Neural cell (in vitro differentiated cells): ENCODE measurements around the gene KNSTRN. TPM values are rescaled to one million over a fixed set of nuclear protein-coding genes. Genes with fewer than 3 reads are reported as not detected.

Experiments used
- H2AFZ ChIP-seq: fragments of 200-600, 300-800 bp; sonication (generic), shearing (Covaris generic); 2 replicates; pipeline ENCODE4 v1.6.0; 2014; ENCODE audit warnings: low read depth, mild to moderate bottlenecking, antibody characterized with exemption, low read length, moderate library complexity
- H3F3A ChIP-seq: fragments of 200-600 bp; shearing (Covaris generic); 2 replicates; pipeline ENCODE4 v1.6.1; 2016; ENCODE audit warnings: mild to moderate bottlenecking, moderate library complexity, mixed read lengths, antibody characterized with exemption, low read length; ENCODE audit not compliant: insufficient read depth, poor library complexity, severe bottlenecking
- H3K27ac ChIP-seq: fragments of 200-600, 300-800 bp; sonication (generic), shearing (Covaris generic); 2 replicates; pipeline ENCODE4 v1.5.1; 2014; ENCODE audit warnings: mild to moderate bottlenecking, low read length, moderate library complexity
- H3K27me3 ChIP-seq: fragments of 300-800, 200-600 bp; sonication (generic), shearing (Covaris generic); 2 replicates; pipeline ENCODE4 v1.6.0; 2014; ENCODE audit warnings: mild to moderate bottlenecking, low read depth, low read length, moderate library complexity; ENCODE audit not compliant: insufficient read depth
- H3K36me3 ChIP-seq: fragments of 300-800, 200-600 bp; sonication (generic), shearing (Covaris generic); 2 replicates; pipeline ENCODE4 v1.5.1; 2014; ENCODE audit warnings: mild to moderate bottlenecking, antibody characterized with exemption, low read length, moderate library complexity; ENCODE audit not compliant: insufficient read depth
- H3K4me2 ChIP-seq: fragments of 300-800, 200-600 bp; sonication (generic), shearing (Covaris generic); 2 replicates; pipeline ENCODE4 v1.6.0; 2014; ENCODE audit warnings: mild to moderate bottlenecking, low read length
- H3K4me3 ChIP-seq: fragments of 300-800, 200-600 bp; sonication (generic), shearing (Covaris generic); 2 replicates; pipeline ENCODE4 v1.5.1; 2014; ENCODE audit warnings: mild to moderate bottlenecking, low read length, moderate library complexity
- H3K79me2 ChIP-seq: fragments of 200-600 bp; shearing (Covaris generic); replicated peaks from 2 replicates; pipeline ENCODE4 v1.6.0; 2014; ENCODE audit warnings: mild to moderate bottlenecking, low read length, moderate library complexity; ENCODE audit not compliant: insufficient read depth
- H3K9ac ChIP-seq: fragments of 300-800, 200-600 bp; sonication (generic), shearing (Covaris generic); 2 replicates; pipeline ENCODE4 v1.6.1; 2016; ENCODE audit warnings: mild to moderate bottlenecking, low read length, mixed read lengths
- H3K9me2 ChIP-seq: fragments of 200-600 bp; shearing (Covaris generic); 2 replicates; pipeline ENCODE4 v1.6.1; 2016; ENCODE audit warnings: mild to moderate bottlenecking, low read length, mixed read lengths; ENCODE audit not compliant: insufficient read depth
- H3K9me3 ChIP-seq: fragments of 200-600, 300-800 bp; sonication (generic), shearing (Covaris generic); 2 replicates; pipeline ENCODE4 v1.6.1; 2016; ENCODE audit warnings: mild to moderate bottlenecking, mixed run types, low read length, moderate library complexity, mixed read lengths
- H4K20me1 ChIP-seq: fragments of 200-600 bp; shearing (Covaris generic); 2 replicates; pipeline ENCODE4 v1.6.1; 2016; ENCODE audit warnings: mild to moderate bottlenecking, mixed run types; ENCODE audit not compliant: insufficient read depth
- CTCF ChIP-seq: fragments of 450-650 bp; IDR thresholded peaks from 2 replicates; pipeline ENCODE4 v1.5.1; 2014; ENCODE audit warnings: antibody characterized with exemption, mild to moderate bottlenecking, moderate library complexity; ENCODE audit not compliant: poor library complexity, severe bottlenecking
- EP300 ChIP-seq: fragments of 450-650 bp; conservative IDR thresholded peaks from 2 replicates; pipeline ENCODE4 v1.6.1; 2014; ENCODE audit warnings: antibody characterized with exemption, mild to moderate bottlenecking, moderate library complexity; ENCODE audit not compliant: poor library complexity, severe bottlenecking
- EZH2 ChIP-seq: fragments of 200-600, 300-800 bp; shearing (Covaris generic), sonication (generic); IDR thresholded peaks from 2 replicates; pipeline ENCODE4 v1.6.1; 2014; ENCODE audit warnings: antibody characterized with exemption, low read length, borderline replicate concordance, mild to moderate bottlenecking; ENCODE audit not compliant: insufficient read depth, poor library complexity, severe bottlenecking
- RAD21 ChIP-seq: fragments of 450-650 bp; conservative IDR thresholded peaks from 2 replicates; pipeline ENCODE4 v1.6.1; 2014; ENCODE audit warnings: antibody characterized with exemption, mild to moderate bottlenecking, moderate library complexity
- polyA plus RNA-seq: library from polyadenylated mRNA; depleted of rRNA; stranded (reverse); fragments of >200 nt; gene quantifications from 2 replicates; pipeline ENCODE4 v1.2.3, GENCODE V29; 2014

Gene KNSTRN
- polyA plus RNA-seq, 1 donor from 2014 or later: 38.3 TPM

GRCh38 chr15:40443846-40444245 is 61.3 kb downstream of the KNSTRN start:
- Histone ChIP-seq H4K20me1 (peaks cover 14% of the 10 kb centered on the region), H3F3A (no peaks in the 10 kb centered on the region), H3K4me2 (no peak overlapping the region), H3K9ac (no peak overlapping the region), H3K27ac (no peak overlapping the region), H3K79me2 (peaks cover 54% of the 10 kb centered on the region), H3K9me3 (no peaks in the 10 kb centered on the region), H3K4me3 (peak overlapping the region; percentile 92), H2AFZ (no peak overlapping the region), H3K27me3 (peaks cover 16% of the 10 kb centered on the region), H3K9me2 (no peaks in the 10 kb centered on the region), H3K36me3 (no peaks in the 10 kb centered on the region)
- TF ChIP-seq RAD21 (no peak), CTCF (no peak), EZH2 (no peak), EP300 (no peak)

Other genes with a start within 250 kb of the KNSTRN start
- gene BUB1B, start 221.7 kb upstream of the KNSTRN start, polyA plus RNA-seq: 39.3 and 50.0 TPM in 2 replicates
- gene PAK6, start 143.7 kb upstream of the KNSTRN start, polyA plus RNA-seq: 32.4 and 38.9 TPM in 2 replicates
- gene ANKRD63, start 99.7 kb upstream of the KNSTRN start, polyA plus RNA-seq: 2.1 TPM in 1 of 2 replicates, not detected in the other
- gene PLCB2, start 74.8 kb upstream of the KNSTRN start, polyA plus RNA-seq: 7.4 and 9.2 TPM in 2 replicates
- gene INAFM2, start 59.0 kb upstream of the KNSTRN start, polyA plus RNA-seq: 14.8 and 15.7 TPM in 2 replicates
- not detected in 2 replicates for gene CCDC9B, start 41.8 kb upstream of the KNSTRN start, polyA plus RNA-seq
- not detected in 2 replicates for gene PHGR1, start 31.7 kb upstream of the KNSTRN start, polyA plus RNA-seq
- 5.0 and 26.0 TPM in 2 replicates for gene DISP2, start 24.5 kb upstream of the KNSTRN start, polyA plus RNA-seq
- 28.6 and 36.1 TPM in 2 replicates for gene IVD, start 23.1 kb downstream of the KNSTRN start, polyA plus RNA-seq
- gene BAHD1, start 58.2 kb downstream of the KNSTRN start, polyA plus RNA-seq: 22.8 and 24.3 TPM in 2 replicates
- 0.56 and 0.71 TPM in 2 replicates for gene CHST14, start 88.3 kb downstream of the KNSTRN start, polyA plus RNA-seq
- gene CCDC32, start 182.3 kb downstream of the KNSTRN start, polyA plus RNA-seq: 28.4 and 34.2 TPM in 2 replicates
- 8.1 and 13.2 TPM in 2 replicates for gene RPUSD2, start 186.6 kb downstream of the KNSTRN start, polyA plus RNA-seq
- gene KNL1, start 211.5 kb downstream of the KNSTRN start, polyA plus RNA-seq: 0.38 and 2.4 TPM in 2 replicates